ENCODE results near the gene ZNF541. TPM values are rescaled to one million over a fixed set of nuclear protein-coding genes. Genes with fewer than 3 reads are reported as not detected.

ZNF541 gene
- total and polyA plus RNA-seq, 4 donors, result 0.12 to 0.52 (median 0.24) TPM; not detected in 1

DNA sequence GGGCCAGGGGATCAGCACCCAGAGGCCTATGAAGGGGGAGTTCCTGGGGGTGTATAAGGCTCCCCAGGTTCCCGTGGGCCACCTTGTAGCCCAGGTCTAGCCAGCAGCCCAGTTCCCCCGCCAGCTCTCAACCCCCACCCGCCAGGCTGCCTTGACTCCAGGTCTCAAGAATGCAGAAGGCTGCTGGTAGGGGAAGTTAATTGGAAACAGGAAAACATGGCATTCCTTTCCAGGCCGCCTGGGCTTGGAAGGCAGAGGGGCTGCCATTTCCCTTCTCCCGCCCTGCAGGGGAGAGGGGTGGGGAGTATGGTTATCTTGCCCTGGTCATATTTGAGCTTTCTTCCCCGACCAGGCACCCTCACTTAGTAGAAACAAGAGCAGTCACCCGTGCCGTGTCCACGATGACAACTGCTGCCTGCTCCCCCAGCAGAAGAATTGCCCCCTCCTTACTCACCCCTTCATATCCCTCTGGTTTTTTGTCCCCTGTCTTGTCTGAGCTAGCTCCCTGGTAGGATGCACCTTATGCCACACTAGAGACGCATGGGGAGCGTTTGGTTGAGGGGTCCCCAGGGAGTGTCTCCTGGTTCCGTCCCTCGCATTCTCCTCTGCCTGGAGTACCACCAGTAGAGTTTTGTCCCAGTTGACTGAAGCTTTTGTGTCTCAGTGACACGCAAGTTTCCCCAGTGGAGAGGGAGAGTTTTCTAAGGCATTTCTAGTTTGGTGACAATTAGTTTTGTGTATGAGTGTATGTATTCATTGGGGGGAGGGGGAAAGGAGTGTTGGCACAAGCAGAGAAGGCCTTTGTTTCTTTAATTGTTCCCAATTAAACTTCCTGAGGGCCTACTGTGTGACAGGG lies 40.4 kb upstream of the ZNF541 start:
- TF ChIP-seq, protein P1, sequence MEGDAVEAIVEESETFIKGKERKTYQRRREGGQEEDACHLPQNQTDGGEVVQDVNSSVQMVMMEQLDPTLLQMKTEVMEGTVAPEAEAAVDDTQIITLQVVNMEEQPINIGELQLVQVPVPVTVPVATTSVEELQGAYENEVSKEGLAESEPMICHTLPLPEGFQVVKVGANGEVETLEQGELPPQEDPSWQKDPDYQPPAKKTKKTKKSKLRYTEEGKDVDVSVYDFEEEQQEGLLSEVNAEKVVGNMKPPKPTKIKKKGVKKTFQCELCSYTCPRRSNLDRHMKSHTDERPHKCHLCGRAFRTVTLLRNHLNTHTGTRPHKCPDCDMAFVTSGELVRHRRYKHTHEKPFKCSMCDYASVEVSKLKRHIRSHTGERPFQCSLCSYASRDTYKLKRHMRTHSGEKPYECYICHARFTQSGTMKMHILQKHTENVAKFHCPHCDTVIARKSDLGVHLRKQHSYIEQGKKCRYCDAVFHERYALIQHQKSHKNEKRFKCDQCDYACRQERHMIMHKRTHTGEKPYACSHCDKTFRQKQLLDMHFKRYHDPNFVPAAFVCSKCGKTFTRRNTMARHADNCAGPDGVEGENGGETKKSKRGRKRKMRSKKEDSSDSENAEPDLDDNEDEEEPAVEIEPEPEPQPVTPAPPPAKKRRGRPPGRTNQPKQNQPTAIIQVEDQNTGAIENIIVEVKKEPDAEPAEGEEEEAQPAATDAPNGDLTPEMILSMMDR (IDR thresholded peaks at IDR 0.05; ENCODE audit: control extremely low read depth, extremely low read depth), result no peak
- no peaks in the 10 kb centered on the region for H3K9me3 ChIP-seq (ENCODE audit: control insufficient read depth in 4 of 4, insufficient read depth in 3 of 4, low read length in 3 of 4)
- H3K27me3 ChIP-seq (ENCODE audit: control insufficient read depth in 3 of 3, insufficient read depth in 3 of 3, low read length in 2 of 3), result no peaks in the 10 kb centered on the region
- 59 to 68% methylated on average over 14 of the region's 14 CpGs for WGBS, 2 donors
- no peak overlapping the region for H3K9ac ChIP-seq (ENCODE audit: insufficient read depth in 1 of 2, low read length in 2 of 2)
- DNase-seq (peak; percentile 19 to 59 (median 45)), ATAC-seq (ENCODE audit: insufficient read depth, low FRiP score) (no peak)
- H3K4me1 ChIP-seq (ENCODE audit: control insufficient read depth in 5 of 5, insufficient read depth in 5 of 5, low read length in 5 of 5), result peaks cover 3 to 30% (median 12%) of the 10 kb centered on the region in 5 donors
- no peak overlapping the region for H3K4me3 ChIP-seq
- H3K27ac ChIP-seq (ENCODE audit: low read depth in 1 of 2, low read length in 1 of 2), result peak overlapping the region in 1 of 2 donors; percentile 80
- H3K36me3 ChIP-seq (ENCODE audit: control insufficient read depth in 4 of 4, insufficient read depth in 4 of 4, low read length in 4 of 4), result peaks cover 0 to 6% (median under 1%) of the 10 kb centered on the region in 4 donors

DNA sequence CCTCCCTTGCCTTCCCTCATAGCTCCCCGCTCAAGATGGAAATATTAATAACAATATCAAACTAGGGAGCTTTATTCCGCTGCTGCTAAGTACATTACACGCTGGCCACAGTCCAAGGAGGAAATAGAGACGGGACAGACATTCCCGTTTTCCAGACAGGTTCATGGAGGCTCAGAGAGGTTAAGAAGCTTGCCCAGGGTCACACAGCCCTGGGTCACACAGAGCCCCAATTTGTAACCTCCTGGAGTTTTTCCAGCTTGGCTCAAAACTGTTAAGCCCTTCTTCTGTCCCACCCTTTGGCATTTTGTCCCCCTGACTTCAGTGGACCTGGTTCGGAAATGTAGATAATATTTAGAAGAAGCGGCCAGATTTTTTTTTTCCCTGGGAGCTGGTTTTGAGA lies 38.0 kb upstream of the ZNF541 start:
- Histone ChIP-seq H3K4me3 (no peak overlapping the region), H3K9me3 (ENCODE audit: control insufficient read depth in 4 of 4, insufficient read depth in 3 of 4, low read length in 3 of 4) (no peaks in the 10 kb centered on the region), H3K4me1 (ENCODE audit: control insufficient read depth in 5 of 5, insufficient read depth in 5 of 5, low read length in 5 of 5) (peaks cover 3 to 30% (median 15%) of the 10 kb centered on the region in 5 donors), H3K9ac (ENCODE audit: insufficient read depth in 1 of 2, low read length in 2 of 2) (peak overlapping the region in 1 of 2 donors; percentile 47), H3K27ac (ENCODE audit: low read depth in 1 of 2, low read length in 1 of 2) (peak overlapping the region; percentile 10 to 93), H3K36me3 (ENCODE audit: control insufficient read depth in 4 of 4, insufficient read depth in 4 of 4, low read length in 4 of 4) (peaks cover 0 to 6% (median 0%) of the 10 kb centered on the region in 4 donors), H3K27me3 (ENCODE audit: control insufficient read depth in 3 of 3, insufficient read depth in 3 of 3, low read length in 2 of 3) (no peaks in the 10 kb centered on the region)
- ATAC-seq (ENCODE audit: insufficient read depth, low FRiP score) (no peak), DNase-seq (peak in 1 of 3 donors; percentile 35)
- 49 to 69% methylated on average over 7 of the region's 7 CpGs for WGBS, 2 donors
- TF ChIP-seq, protein P1 (IDR thresholded peaks at IDR 0.05; ENCODE audit: control extremely low read depth, extremely low read depth), result no peak

DNA sequence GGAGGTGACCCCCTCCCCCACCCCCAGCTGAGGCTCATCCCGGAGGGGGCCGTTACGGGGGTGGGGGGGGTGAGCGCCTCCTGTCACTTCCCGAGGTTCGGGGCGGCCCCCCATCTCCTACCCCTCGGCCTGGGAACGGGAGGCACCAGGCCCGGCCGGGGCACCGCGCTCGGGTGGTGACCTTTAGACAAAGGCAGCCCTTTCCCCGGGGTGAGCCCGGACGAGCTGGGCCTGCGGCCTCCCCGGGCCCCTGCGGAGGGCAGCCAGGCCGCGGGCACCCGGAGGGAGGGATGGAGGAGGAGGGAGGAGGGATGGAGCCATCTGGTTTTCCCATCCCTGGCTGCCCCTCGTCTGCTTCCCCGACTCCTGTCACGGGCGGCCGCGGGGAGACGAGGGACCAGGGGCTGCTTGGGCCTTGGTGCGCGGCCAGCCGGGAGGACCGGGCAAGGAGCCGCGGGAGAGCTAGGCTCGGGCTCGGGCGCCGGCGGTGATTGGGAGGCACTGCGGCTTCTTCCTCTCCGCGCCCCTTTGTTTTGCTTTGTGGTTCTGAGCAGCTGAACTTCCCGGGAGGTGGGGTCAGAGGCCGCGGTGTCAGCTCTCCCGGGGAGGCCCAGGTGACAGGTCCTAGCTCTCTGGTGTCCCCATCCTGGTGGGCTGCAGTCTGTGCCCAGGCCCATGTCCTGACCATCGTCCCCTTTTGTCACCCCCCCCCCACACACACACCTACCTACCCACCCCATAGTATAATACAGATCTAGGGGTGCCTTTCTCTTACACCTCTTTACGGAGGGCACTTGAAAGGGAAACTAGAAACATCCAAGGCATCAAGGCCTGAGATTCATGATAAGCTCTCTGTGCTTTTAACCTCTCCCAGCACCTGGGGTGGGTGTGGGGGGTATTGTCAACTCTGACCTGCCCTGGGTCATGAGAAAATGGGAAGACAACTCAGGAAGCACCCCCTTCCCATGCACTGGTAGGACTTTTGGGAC lies 37.3 kb upstream of the ZNF541 start:
- DNase-seq, result peak; percentile 33 to 46 (median 38)
- peak overlapping the region; percentile 93 to 99 for H3K27ac ChIP-seq (ENCODE audit: low read depth in 1 of 2, low read length in 1 of 2)
- 1% methylated on average over 29 to 47 of the region's 50 CpGs for WGBS, 2 donors
- H3K36me3 ChIP-seq (ENCODE audit: control insufficient read depth in 4 of 4, insufficient read depth in 4 of 4, low read length in 4 of 4), result peaks cover 0 to 4% (median 0%) of the 10 kb centered on the region in 4 donors
- peak overlapping the region; percentile 84 for H3K4me3 ChIP-seq
- ATAC-seq (ENCODE audit: insufficient read depth, low FRiP score), result no peak
- peak overlapping the region in 1 of 2 donors; percentile 47 for H3K9ac ChIP-seq (ENCODE audit: insufficient read depth in 1 of 2, low read length in 2 of 2)
- TF ChIP-seq, protein P1 (IDR thresholded peaks at IDR 0.05; ENCODE audit: control extremely low read depth, extremely low read depth), result no peak
- H3K4me1 ChIP-seq (ENCODE audit: control insufficient read depth in 5 of 5, insufficient read depth in 5 of 5, low read length in 5 of 5), result peaks cover 3 to 26% (median 15%) of the 10 kb centered on the region in 5 donors
- no peaks in the 10 kb centered on the region for H3K9me3 ChIP-seq (ENCODE audit: control insufficient read depth in 4 of 4, insufficient read depth in 3 of 4, low read length in 3 of 4)
- no peaks in the 10 kb centered on the region for H3K27me3 ChIP-seq (ENCODE audit: control insufficient read depth in 3 of 3, insufficient read depth in 3 of 3, low read length in 2 of 3)
